ENCODE data around the gene NR1D1.

NR1D1 gene

GRCh38 chr17:40093580-40094201 is 6.7 kb downstream of the NR1D1 start:
- Histone ChIP-seq H3K4me1 (peaks cover 9% of the 10 kb centered on the region), H3K27ac (no peak overlapping the region), H3K36me3 (ENCODE audit: control insufficient read depth, insufficient read depth, low read length) (no peaks in the 10 kb centered on the region)

DNA sequence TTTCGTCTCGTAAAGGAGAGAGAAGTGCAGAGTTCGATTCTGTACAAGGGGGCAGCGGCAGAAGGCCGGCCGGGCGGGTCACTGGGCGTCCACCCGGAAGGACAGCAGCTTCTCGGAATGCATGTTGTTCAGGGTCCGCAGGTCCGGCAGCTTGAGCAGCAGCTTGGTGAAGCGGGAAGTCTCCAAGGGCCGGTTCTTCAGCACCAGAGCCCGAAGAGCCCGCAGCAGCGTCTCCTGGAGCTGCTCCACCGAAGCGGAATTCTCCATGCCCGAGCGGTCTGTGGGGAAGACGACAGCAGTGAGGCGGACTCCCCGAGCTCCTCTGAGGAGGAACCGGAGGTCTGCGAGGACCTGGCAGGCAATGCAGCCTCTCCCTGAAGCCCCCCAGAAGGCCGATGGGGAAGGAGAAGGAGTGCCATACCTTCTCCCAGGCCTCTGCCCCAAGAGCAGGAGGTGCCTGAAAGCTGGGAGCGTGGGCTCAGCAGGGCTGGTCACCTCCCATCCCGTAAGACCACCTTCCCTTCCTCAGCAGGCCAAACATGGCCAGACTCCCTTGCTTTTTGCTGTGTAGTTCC is 7.3 kb downstream of the NR1D1 start:
- Histone ChIP-seq H3K27me3 (ENCODE audit: control insufficient read depth, insufficient read depth, low read length) (no peaks in the 10 kb centered on the region), H3K9ac (no peak overlapping the region), H3K36me3 (ENCODE audit: control insufficient read depth, insufficient read depth, low read length) (no peaks in the 10 kb centered on the region), H3K4me2 (ENCODE audit: low read length) (no peak overlapping the region), H2AFZ (no peak overlapping the region), H3K4me3 (ENCODE audit: low read depth, low read length) (no peak overlapping the region), H3K9me3 (ENCODE audit: control insufficient read depth, low read length) (no peaks in the 10 kb centered on the region), H3K79me2 (no peaks in the 10 kb centered on the region), H3K4me1 (peaks cover 4% of the 10 kb centered on the region), H3K27ac (no peak overlapping the region)
- TF ChIP-seq, protein P1, sequence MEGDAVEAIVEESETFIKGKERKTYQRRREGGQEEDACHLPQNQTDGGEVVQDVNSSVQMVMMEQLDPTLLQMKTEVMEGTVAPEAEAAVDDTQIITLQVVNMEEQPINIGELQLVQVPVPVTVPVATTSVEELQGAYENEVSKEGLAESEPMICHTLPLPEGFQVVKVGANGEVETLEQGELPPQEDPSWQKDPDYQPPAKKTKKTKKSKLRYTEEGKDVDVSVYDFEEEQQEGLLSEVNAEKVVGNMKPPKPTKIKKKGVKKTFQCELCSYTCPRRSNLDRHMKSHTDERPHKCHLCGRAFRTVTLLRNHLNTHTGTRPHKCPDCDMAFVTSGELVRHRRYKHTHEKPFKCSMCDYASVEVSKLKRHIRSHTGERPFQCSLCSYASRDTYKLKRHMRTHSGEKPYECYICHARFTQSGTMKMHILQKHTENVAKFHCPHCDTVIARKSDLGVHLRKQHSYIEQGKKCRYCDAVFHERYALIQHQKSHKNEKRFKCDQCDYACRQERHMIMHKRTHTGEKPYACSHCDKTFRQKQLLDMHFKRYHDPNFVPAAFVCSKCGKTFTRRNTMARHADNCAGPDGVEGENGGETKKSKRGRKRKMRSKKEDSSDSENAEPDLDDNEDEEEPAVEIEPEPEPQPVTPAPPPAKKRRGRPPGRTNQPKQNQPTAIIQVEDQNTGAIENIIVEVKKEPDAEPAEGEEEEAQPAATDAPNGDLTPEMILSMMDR (IDR thresholded peaks at IDR 0.05): no peak

More at GRCh38 chr17:40093580-40094201, 6.7 kb downstream of the NR1D1 start:
- H3K27me3 ChIP-seq (ENCODE audit: control insufficient read depth, insufficient read depth, low read length): no peaks in the 10 kb centered on the region
- H3K9me3 ChIP-seq (ENCODE audit: control insufficient read depth, low read length): no peaks in the 10 kb centered on the region
- no peak overlapping the region for H3K4me2 ChIP-seq (ENCODE audit: low read length)
- H3K4me3 ChIP-seq (ENCODE audit: low read depth, low read length): no peak overlapping the region
- H2AFZ ChIP-seq: no peak overlapping the region
- TF ChIP-seq, protein P1 (IDR thresholded peaks at IDR 0.05): no peak
- H3K79me2 ChIP-seq: no peaks in the 10 kb centered on the region
- H3K9ac ChIP-seq: no peak overlapping the region

DNA sequence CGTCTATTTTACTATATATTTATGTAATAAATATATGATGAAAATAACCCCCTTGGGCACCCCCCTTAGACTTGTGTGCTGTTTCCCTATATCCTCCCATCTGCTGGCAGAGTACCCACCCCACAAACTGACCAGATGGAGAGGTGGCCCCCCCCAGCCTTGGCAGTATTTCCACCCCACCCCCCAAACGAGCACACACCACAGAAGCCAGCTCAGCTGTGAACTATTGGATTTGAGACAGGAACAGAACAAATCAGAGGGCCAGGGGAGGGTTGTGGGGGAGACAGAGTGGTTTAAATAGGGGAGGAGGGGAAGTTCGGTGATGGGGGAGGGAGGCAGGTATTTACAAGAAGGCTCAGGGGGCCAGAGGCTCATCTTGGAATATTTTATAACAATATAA is 7.8 kb downstream of the NR1D1 start:
- Histone ChIP-seq H3K79me2 (no peaks in the 10 kb centered on the region), H3K9ac (no peak overlapping the region), H2AFZ (no peak overlapping the region), H3K4me3 (ENCODE audit: low read depth, low read length) (no peak overlapping the region), H3K36me3 (ENCODE audit: control insufficient read depth, insufficient read depth, low read length) (no peaks in the 10 kb centered on the region), H3K4me1 (peaks cover 2% of the 10 kb centered on the region), H3K9me3 (ENCODE audit: control insufficient read depth, low read length) (no peaks in the 10 kb centered on the region), H3K27ac (no peak overlapping the region), H3K4me2 (ENCODE audit: low read length) (no peak overlapping the region), H3K27me3 (ENCODE audit: control insufficient read depth, insufficient read depth, low read length) (no peaks in the 10 kb centered on the region)
- TF ChIP-seq, protein P1 (IDR thresholded peaks at IDR 0.05): no peak

DNA sequence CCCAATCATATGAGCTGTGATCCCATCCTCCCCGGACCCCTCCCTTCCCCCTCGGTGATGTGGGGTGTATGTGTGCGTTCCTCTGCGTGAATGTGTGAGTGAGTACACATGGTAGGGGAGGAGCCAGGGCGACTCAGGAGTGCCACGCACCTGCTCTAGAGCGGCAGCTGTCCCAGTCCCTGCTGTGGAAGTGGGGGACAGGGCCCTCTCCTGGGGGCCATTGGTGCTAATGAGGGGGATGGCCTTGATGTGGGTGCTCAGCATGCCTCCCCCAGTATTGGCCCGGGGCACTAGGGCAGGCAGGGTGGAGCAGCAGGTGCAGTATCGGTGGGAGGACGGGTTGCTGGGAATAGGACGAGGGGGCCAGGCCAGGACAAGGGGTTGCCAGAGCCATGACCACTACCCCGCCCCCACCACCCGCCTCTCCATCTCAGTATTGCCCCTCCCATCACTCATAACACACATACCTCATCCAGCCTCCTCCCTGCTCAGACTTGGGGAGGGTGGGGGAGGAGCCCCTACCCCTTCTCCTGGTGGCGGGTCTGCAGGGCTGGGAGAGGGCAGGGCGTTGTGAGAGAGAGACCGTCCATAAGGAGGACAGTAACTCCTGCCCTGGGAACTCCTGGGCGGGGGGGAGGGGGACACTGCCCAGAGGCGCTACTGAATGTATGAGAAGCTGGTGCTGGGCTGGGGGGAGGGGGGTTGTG is 8.5 kb downstream of the NR1D1 start:
- no peak overlapping the region for H3K9ac ChIP-seq
- no peak overlapping the region for H3K4me3 ChIP-seq (ENCODE audit: low read depth, low read length)
- TF ChIP-seq, protein P1 (IDR thresholded peaks at IDR 0.05): no peak
- no peaks in the 10 kb centered on the region for H3K9me3 ChIP-seq (ENCODE audit: control insufficient read depth, low read length)
- no peaks in the 10 kb centered on the region for H3K36me3 ChIP-seq (ENCODE audit: control insufficient read depth, insufficient read depth, low read length)
- no peaks in the 10 kb centered on the region for H3K79me2 ChIP-seq
- H3K4me1 ChIP-seq: no peaks in the 10 kb centered on the region
- H3K4me2 ChIP-seq (ENCODE audit: low read length): no peak overlapping the region
- no peaks in the 10 kb centered on the region for H3K27me3 ChIP-seq (ENCODE audit: control insufficient read depth, insufficient read depth, low read length)
- no peak overlapping the region for H3K27ac ChIP-seq
- H2AFZ ChIP-seq: no peak overlapping the region
